HFF-Myc (cell line): Measurements from ENCODE around the gene PRKAG2.

ENCODE experiments used
- DNase-seq: peaks from one replicate; pipeline ENCODE4 v3.0.0-alpha.2; 2011; ENCODE audit warnings: low read depth; ENCODE audit errors: extremely low read depth
- H3K4me3 ChIP-seq: replicated peaks from 2 replicates; pipeline ENCODE4 v1.5.1; 2011; ENCODE audit warnings: low read depth, mild to moderate bottlenecking, control low read depth, low read length
- CTCF ChIP-seq: IDR thresholded peaks from 2 replicates; pipeline ENCODE4 v1.5.1; 2012; ENCODE audit warnings: mild to moderate bottlenecking, low read depth, low read length, control low read depth; ENCODE audit errors: missing control alignments

PRKAG2 gene

GRCh38 chr7:151683615-151684407 is 193.1 kb downstream of the PRKAG2 start:
- H3K4me3 ChIP-seq = no peak overlapping the region

GRCh38 chr7:151682831-151683614 is 193.9 kb downstream of the PRKAG2 start:
- DNase-seq = no peak
- no peak for TF ChIP-seq CTCF

More at GRCh38 chr7:151683615-151684407, 193.1 kb downstream of the PRKAG2 start:
- no peak for TF ChIP-seq CTCF
- DNase-seq = no peak

GRCh38 chr7:151681726-151682125 is 195.2 kb downstream of the PRKAG2 start:
- no peak for DNase-seq
- H3K4me3 ChIP-seq = no peak overlapping the region
- TF ChIP-seq CTCF = no peak

More at GRCh38 chr7:151682831-151683614, 193.9 kb downstream of the PRKAG2 start:
- no peak overlapping the region for H3K4me3 ChIP-seq

- no peak overlapping the region for H3K4me3 ChIP-seq
- no peak for DNase-seq
Measured at GRCh38 chr7:151680810-151681209, 196.1 kb downstream of the PRKAG2 start.

GRCh38 chr7:151679881-151680612 is 196.9 kb downstream of the PRKAG2 start:
- TF ChIP-seq CTCF = no peak

More at GRCh38 chr7:151680810-151681209, 196.1 kb downstream of the PRKAG2 start:
- no peak for TF ChIP-seq CTCF

GRCh38 chr7:151679071-151679708 is 197.7 kb downstream of the PRKAG2 start:
- H3K4me3 ChIP-seq = no peak overlapping the region
- DNase-seq = no peak

More at GRCh38 chr7:151679881-151680612, 196.9 kb downstream of the PRKAG2 start:
- DNase-seq = no peak
- H3K4me3 ChIP-seq = no peak overlapping the region

More at GRCh38 chr7:151679071-151679708, 197.7 kb downstream of the PRKAG2 start:
- TF ChIP-seq CTCF = no peak
